GM18909 (cell line): ENCODE measurements around the gene TPX2.

Experiments used
- ATAC-seq: cut with Tn5 transposase; IDR thresholded peaks from one replicate; pipeline ENCODE4 v1.9.1; 2021; ENCODE audit warnings: mild to moderate bottlenecking; ENCODE audit not compliant: unreplicated experiment, poor library complexity

Gene TPX2

DNA sequence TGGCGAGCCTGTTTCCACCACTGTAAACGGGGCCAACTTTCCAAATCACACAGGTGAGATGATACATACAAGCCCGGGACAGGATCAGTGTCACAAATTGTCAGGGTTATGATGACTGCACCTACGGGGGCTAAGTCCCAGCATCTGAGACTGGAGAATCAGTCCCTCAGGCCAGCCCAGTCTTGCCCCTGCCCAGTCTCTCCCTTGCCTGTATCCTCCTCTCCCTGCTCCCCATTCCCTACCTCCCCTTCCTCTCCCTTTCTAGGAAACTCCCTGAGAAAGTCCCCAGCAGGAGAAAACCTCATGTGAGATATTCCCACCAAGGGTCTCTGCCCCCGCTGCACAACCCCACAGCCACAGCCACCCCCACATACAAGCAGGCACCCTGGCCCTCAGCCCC is 104.8 kb downstream of the TPX2 start:
- ATAC-seq, result no peak

DNA sequence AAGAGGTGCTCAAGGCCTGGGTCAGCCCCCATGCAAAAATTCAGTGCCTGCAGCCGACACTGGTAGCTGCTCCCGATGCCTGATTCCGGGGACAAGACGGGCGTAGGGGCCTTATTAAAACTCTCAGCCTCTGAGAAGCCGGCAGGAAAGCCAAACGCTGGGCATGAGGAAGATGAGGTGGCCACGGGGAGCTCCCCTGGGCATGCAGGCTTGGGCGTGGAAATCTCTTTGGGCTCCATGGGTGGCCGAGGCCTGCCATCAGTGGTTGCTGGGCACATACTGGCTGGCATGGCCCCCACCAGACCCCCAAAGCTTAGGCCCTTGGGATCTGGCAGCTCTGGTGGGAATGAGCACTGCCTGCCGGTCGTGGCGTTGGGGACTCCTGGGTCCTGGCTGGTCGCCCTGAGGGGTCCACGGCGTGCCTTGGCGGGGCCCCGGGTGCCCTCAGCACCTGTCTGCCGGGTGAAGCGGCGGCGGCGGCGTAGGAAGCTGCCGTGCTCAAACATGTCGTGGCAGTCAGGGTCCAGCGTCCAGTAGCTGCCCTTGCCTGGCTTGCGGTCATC is 105.7 kb downstream of the TPX2 start:
- no peak for ATAC-seq

DNA sequence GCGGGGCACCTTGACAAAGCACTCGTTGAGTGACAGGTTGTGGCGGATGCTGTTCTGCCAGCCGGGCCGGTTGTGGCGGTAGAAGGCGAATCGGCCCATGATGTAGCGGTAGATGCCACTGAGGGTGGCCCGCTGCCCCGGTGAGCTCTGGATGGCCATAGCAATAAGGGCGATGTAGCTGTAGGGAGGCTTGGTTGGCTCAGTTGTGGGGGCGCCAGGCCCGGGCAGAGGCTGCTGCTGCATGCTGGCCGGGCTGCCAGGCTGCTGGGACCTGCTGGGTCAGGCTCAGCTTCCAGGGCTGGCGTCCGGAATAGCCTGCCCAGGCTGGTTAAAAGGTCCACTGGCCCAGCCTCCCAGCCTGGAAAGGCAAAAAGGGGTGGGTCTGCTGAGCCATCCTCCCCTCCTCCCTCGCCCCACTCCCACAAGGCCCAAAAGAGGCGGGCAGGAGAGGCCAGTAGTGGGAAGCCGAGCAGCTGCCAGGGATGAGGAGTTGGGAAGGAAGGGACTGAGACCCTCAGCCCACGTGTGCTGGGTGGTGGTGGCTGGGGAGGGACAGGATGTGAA is 106.3 kb downstream of the TPX2 start, which contains the start of gene FOXS1:
TSS of gene FOXS1 (minus strand) at position 305 of the 564 bp plus-strand sequence. CDS start at position 243, 62 bp downstream.
- no peak for ATAC-seq

DNA sequence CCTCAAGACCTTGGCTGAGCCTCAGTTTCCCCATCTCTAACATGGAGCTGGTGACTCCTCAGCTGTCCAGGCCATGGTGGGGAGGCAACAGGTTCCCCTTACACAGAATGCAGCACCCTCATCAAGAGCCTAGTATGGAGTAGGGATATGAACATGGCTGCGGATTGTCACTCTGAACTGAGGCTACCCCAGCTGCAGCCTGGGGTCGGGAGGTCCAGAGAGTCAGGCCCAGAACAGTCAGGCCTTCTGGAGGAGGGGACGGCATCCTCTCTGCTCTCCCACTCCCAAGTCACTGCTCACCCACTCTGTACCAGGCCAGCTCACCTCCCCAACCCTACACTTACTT is 107.7 kb downstream of the TPX2 start:
- no peak for ATAC-seq

DNA sequence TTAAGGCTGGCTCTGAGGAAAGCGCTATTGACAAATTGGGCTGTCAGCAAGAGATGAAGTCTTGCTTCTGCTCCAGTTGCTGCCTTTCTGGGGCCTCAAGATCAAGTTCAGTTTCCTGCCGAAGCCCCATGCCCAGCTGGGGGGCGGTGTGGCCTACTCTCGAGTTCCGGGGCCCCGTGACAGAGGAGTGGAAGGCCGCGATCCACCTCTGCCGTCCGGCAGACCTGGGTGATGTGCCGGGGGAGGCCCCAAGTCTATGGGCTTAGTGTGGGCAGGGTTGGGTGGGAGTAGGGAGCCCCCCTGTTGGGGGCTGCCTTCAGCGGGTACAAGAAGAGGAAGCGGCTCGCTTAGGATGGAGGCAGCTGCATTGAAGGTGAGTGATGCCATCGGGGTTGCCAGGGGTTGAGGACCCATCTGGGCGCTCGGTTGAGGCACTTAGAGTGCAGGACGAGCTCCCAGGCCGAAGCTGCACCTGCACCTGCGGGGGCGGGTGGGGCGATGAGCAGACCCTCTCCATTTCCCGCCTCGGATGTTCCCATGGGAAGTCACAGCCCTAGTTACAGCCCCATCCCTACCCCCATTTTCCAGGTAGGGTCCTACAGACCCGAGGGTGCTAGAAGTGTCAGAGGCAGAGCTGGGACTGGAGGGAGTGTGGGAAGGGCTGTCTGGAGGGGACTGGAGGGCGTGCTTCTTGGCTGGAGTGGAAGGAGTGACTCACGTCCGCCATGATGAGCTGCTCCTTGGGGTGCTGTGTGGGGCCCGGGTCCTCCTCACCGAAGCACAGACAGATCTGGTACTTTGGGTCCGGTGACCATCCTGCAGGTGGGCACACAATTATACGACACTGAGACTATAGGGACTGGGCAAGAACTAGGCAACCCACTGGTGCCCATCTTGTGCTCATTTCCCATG is 109.3 kb downstream of the TPX2 start:
- ATAC-seq, result no peak

DNA sequence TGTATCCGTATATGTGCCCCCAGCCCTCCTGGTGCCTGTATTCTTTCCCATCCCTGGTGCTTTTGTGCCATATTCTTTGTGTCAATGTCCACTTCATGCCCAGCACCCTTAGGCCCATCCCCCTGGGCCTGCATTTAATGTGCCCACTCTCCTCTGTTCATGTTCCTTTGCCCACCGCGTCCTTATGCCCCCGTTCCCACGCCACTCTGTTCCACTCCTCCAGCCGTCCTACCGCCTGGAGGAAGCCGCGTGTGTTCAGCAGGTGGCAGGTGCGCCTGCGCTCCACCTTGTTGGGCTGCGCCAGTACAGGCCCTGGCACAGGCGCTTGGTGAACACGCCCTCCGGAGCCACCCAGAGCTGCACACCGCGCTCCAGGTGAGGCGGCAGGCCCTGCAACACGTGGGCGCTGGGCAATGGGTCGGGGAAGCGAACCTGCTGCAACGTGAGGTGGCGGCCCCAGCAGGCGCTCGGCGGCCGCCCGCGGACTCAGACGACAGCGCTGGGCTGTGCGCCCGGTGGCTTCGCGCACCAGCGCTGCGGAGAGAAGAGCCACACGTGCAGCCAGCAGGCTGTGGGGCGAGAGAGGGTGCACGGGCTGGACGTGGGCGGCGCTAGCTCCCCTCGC is 110.3 kb downstream of the TPX2 start:
- no peak for ATAC-seq
